GM23338 (cell line): Measurements from ENCODE around the gene CIAO2A. TPM values are rescaled to one million over a fixed set of nuclear protein-coding genes. Genes with fewer than 3 reads are reported as not detected.

Source experiments
- ATAC-seq: fragments of 200-7000 bp; cut with Tn5 transposase; 3 replicates; pipeline ENCODE4 v1.9.1; 2020
- DNase-seq: peaks from one replicate; pipeline ENCODE4 v3.0.0-alpha.2; 2015; ENCODE audit warnings: low spot score
- H2AFZ ChIP-seq: fragments of 200-600 bp; sonication (generic); 2 replicates; pipeline ENCODE4 v1.8.0; 2016; ENCODE audit warnings: antibody characterized with exemption, mild to moderate bottlenecking, moderate library complexity
- H3F3A ChIP-seq: fragments of 200-600 bp; sonication (generic); replicated peaks from 2 replicates; pipeline ENCODE4 v1.8.0; 2017; ENCODE audit warnings: antibody characterized with exemption, mixed run types, low read depth
- H3K27ac ChIP-seq: fragments of 200-600 bp; sonication (generic); 2 replicates; pipeline ENCODE4 v1.6.1; 2016; ENCODE audit warnings: low read depth
- H3K27me3 ChIP-seq: fragments of 200-600 bp; sonication (generic); 2 replicates; pipeline ENCODE4 v1.8.0; 2016; ENCODE audit warnings: mild to moderate bottlenecking, mixed run types, moderate library complexity; ENCODE audit not compliant: insufficient read depth
- H3K36me3 ChIP-seq: fragments of 200-600 bp; sonication (generic); 2 replicates; pipeline ENCODE4 v1.8.0; 2016; ENCODE audit warnings: mild to moderate bottlenecking; ENCODE audit not compliant: insufficient read depth
- H3K4me1 ChIP-seq: fragments of 200-600 bp; sonication (generic); 2 replicates; pipeline ENCODE4 v1.8.0; 2016; ENCODE audit warnings: mild to moderate bottlenecking, moderate library complexity; ENCODE audit not compliant: insufficient read depth
- H3K4me2 ChIP-seq: fragments of 200-600 bp; sonication (generic); 2 replicates; pipeline ENCODE4 v1.7.1; 2017; ENCODE audit warnings: mixed run types
- H3K4me3 ChIP-seq: fragments of 200-600 bp; sonication (generic); 2 replicates; pipeline ENCODE4 v1.6.1; 2016; ENCODE audit warnings: mixed run types
- H3K79me2 ChIP-seq: fragments of 200-600 bp; sonication (generic); replicated peaks from 2 replicates; pipeline ENCODE4 v1.8.0; 2017; ENCODE audit warnings: mild to moderate bottlenecking; ENCODE audit not compliant: insufficient read depth
- H3K9me2 ChIP-seq: fragments of 200-600 bp; sonication (generic); 2 replicates; pipeline ENCODE4 v1.8.0; 2017; ENCODE audit not compliant: insufficient read depth
- H4K20me1 ChIP-seq: fragments of 200-600 bp; sonication (generic); replicated peaks from 2 replicates; pipeline ENCODE4 v1.8.0; 2017; ENCODE audit warnings: mild to moderate bottlenecking; ENCODE audit not compliant: insufficient read depth
- H3K27ac Mint-ChIP-seq: 2 replicates; pipeline ENCODE4 v1.8.0; 2020; ENCODE audit warnings: inconsistent platforms, mild to moderate bottlenecking, moderate library complexity, mixed read lengths
- H3K27me3 Mint-ChIP-seq: 3 replicates; pipeline ENCODE4 v1.8.0; 2022; ENCODE audit warnings: low read depth, mild to moderate bottlenecking, moderate library complexity, mixed read lengths, inconsistent platforms; ENCODE audit not compliant: insufficient read depth, poor library complexity
- H3K36me3 Mint-ChIP-seq: 3 replicates; pipeline ENCODE4 v1.8.0; 2021; ENCODE audit warnings: low read depth, mild to moderate bottlenecking, inconsistent platforms, moderate library complexity, mixed read lengths
- H3K4me1 Mint-ChIP-seq: 3 replicates; pipeline ENCODE4 v1.8.0; 2020; ENCODE audit warnings: mild to moderate bottlenecking, inconsistent platforms, mixed read lengths
- H3K4me3 Mint-ChIP-seq: 3 replicates; pipeline ENCODE4 v1.8.0; 2021; ENCODE audit warnings: moderate library complexity, mild to moderate bottlenecking, inconsistent platforms, mixed read lengths
- H3K9me3 Mint-ChIP-seq: 3 replicates; pipeline ENCODE4 v1.8.0; 2020; ENCODE audit warnings: moderate library complexity, mild to moderate bottlenecking, inconsistent platforms, mixed read lengths
- CREB1 ChIP-seq: fragments of 250-450 bp; sonication (Bioruptor Pico); IDR thresholded peaks from 2 replicates; pipeline ENCODE4 v1.5.0; 2020; ENCODE audit warnings: low read depth, mild to moderate bottlenecking, moderate library complexity
- EZH2 ChIP-seq: fragments of 200-600 bp; sonication (generic); IDR thresholded peaks from one replicate; pipeline ENCODE4 v1.8.0; 2017; ENCODE audit warnings: antibody characterized with exemption, mild to moderate bottlenecking, low read depth; ENCODE audit not compliant: unreplicated experiment
- EZH2phosphoT487 ChIP-seq: fragments of 200-600 bp; sonication (generic); IDR thresholded peaks from one replicate; pipeline ENCODE4 v1.8.1; 2018; ENCODE audit warnings: antibody characterized with exemption; ENCODE audit not compliant: unreplicated experiment
- NANOG ChIP-seq: IDR thresholded peaks from 2 replicates; pipeline ENCODE4 v1.6.1; 2016; ENCODE audit warnings: antibody characterized with exemption, borderline replicate concordance
- POLR2AphosphoS5 ChIP-seq: IDR thresholded peaks from 2 replicates; pipeline ENCODE4 v1.6.1; 2016; ENCODE audit warnings: antibody characterized with exemption, low read depth
- ZNF114 ChIP-seq: fragments of 250-450 bp; sonication (Bioruptor Pico); IDR thresholded peaks from 2 replicates; pipeline ENCODE4 v1.5.0; 2020; ENCODE audit warnings: mild to moderate bottlenecking, moderate library complexity
- polyA plus RNA-seq: library from polyadenylated mRNA; unstranded; fragments of >200 nt; fragmentation: Nextera tagmentation; extraction: Ambion mirVana; gene quantifications from 2 replicates; pipeline ENCODE4 v1.2.1, GENCODE V29; 2016
- total RNA-seq: library from RNA; depleted of rRNA; stranded (reverse); fragments of >200 nt; shearing (Covaris generic); gene quantifications from 2 replicates; pipeline ENCODE4 v1.2.3, GENCODE V29; 2014
- TF ChIP-seq, protein P1 (sequence below), 2 experiments: fragments of 200-600 bp in 1 of 2; sonication (generic) in 1 of 2; conservative IDR thresholded peaks; 2 replicates each; pipeline versions ENCODE4 v1.5.1 to v1.6.1; 2016 to 2017; ENCODE audit warnings: antibody characterized with exemption in 2 of 2, low read depth in 2 of 2, mild to moderate bottlenecking in 2 of 2, moderate library complexity in 1 of 2
- TF ChIP-seq, protein P2 (sequence below): IDR thresholded peaks from 2 replicates; pipeline ENCODE4 v1.6.1; 2016; ENCODE audit warnings: antibody characterized with exemption

Gene CIAO2A
- total and polyA plus RNA-seq, 2 experiments from 2014 or later, result 132 to 318 TPM

DNA sequence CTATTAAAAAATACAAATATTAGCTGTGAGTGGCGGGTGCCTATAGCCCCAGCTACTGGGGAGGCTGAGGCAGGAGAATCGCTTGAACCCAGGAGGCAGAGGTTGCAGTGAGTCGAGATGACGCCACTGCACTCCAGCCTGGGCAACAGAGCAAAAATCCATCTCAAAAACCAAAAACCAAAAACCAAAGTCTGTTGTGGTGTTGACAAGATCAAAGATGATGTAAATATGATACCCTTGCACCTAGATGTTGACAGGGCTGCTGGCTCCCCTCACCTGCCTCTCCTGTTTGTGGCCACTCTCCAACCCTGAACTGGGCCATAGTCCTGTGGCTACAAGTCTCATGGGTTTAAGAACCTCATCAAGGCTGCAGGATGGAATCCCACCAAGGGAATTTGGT lies 63.5 kb downstream of the CIAO2A start:
- no peak overlapping the region for H3K4me3 ChIP-seq
- peaks cover 5% of the 10 kb centered on the region for H3K27me3 Mint-ChIP-seq
- H3K27me3 ChIP-seq, result no peaks in the 10 kb centered on the region
- H3K79me2 ChIP-seq, result no peaks in the 10 kb centered on the region
- 0 out of 3 replicates have a peak, but pooled peaks cover 5% of the 10 kb centered on the region for H3K4me1 Mint-ChIP-seq
- H3K36me3 Mint-ChIP-seq, result no peaks in the 10 kb centered on the region
- H3K4me3 Mint-ChIP-seq, result no peak overlapping the region
- H4K20me1 ChIP-seq, result no peaks in the 10 kb centered on the region
- H3K9me3 Mint-ChIP-seq, result no peaks in the 10 kb centered on the region
- H2AFZ ChIP-seq, result no peak overlapping the region
- TF ChIP-seq ZNF114 (CRISPR knock-in tag) (no peak), EZH2phosphoT487 (no peak), EZH2 (no peak), CREB1 (CRISPR knock-in tag) (no peak)
- ATAC-seq, result no peak
- no peaks in the 10 kb centered on the region for H3K9me2 ChIP-seq
- no peak for DNase-seq
- H3K4me1 ChIP-seq, result no peaks in the 10 kb centered on the region
- H3F3A ChIP-seq, result no peaks in the 10 kb centered on the region
- H3K27ac ChIP-seq, result no peak overlapping the region
- H3K27ac Mint-ChIP-seq, result no peak overlapping the region
- H3K4me2 ChIP-seq, result no peak overlapping the region
- no peaks in the 10 kb centered on the region for H3K36me3 ChIP-seq

DNA sequence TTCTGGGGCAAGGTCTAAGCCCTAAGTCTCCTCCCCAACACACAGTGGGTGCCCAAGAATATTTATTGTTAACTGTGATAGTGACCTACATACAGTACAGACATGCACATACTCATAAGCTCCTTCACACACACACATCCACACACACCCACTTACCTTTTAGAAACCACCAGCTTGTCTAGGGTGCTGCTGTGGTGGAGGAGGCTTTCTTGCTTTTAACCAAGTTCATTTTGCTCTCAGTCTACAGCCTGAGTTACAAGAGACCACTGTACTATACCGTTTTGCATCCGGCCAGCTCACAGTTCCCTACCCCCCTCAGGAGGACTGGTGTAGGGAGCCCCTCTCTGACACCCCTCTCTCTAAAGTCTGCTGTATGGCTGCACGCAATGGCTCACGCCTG lies 64.0 kb downstream of the CIAO2A start:
- H3K4me3 Mint-ChIP-seq, result no peak overlapping the region
- H3K79me2 ChIP-seq, result no peaks in the 10 kb centered on the region
- H3F3A ChIP-seq, result no peaks in the 10 kb centered on the region
- no peak overlapping the region for H2AFZ ChIP-seq
- H3K27ac Mint-ChIP-seq, result no peak overlapping the region
- H3K9me2 ChIP-seq, result no peaks in the 10 kb centered on the region
- TF ChIP-seq NANOG, result no peak
- TF ChIP-seq, protein P1, sequence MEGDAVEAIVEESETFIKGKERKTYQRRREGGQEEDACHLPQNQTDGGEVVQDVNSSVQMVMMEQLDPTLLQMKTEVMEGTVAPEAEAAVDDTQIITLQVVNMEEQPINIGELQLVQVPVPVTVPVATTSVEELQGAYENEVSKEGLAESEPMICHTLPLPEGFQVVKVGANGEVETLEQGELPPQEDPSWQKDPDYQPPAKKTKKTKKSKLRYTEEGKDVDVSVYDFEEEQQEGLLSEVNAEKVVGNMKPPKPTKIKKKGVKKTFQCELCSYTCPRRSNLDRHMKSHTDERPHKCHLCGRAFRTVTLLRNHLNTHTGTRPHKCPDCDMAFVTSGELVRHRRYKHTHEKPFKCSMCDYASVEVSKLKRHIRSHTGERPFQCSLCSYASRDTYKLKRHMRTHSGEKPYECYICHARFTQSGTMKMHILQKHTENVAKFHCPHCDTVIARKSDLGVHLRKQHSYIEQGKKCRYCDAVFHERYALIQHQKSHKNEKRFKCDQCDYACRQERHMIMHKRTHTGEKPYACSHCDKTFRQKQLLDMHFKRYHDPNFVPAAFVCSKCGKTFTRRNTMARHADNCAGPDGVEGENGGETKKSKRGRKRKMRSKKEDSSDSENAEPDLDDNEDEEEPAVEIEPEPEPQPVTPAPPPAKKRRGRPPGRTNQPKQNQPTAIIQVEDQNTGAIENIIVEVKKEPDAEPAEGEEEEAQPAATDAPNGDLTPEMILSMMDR (conservative IDR thresholded peaks at IDR 0.05; ENCODE audit: low read depth in 2 of 2), result no peak
- TF ChIP-seq, protein P2, sequence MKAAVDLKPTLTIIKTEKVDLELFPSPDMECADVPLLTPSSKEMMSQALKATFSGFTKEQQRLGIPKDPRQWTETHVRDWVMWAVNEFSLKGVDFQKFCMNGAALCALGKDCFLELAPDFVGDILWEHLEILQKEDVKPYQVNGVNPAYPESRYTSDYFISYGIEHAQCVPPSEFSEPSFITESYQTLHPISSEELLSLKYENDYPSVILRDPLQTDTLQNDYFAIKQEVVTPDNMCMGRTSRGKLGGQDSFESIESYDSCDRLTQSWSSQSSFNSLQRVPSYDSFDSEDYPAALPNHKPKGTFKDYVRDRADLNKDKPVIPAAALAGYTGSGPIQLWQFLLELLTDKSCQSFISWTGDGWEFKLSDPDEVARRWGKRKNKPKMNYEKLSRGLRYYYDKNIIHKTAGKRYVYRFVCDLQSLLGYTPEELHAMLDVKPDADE, result no peak
- TF ChIP-seq ZNF114 (CRISPR knock-in tag), result no peak
- no peak for TF ChIP-seq POLR2AphosphoS5
- no peak overlapping the region for H3K4me2 ChIP-seq
- ATAC-seq, result no peak
- DNase-seq, result no peak
- H3K27ac ChIP-seq, result no peak overlapping the region
- peaks cover 5% of the 10 kb centered on the region for H3K27me3 Mint-ChIP-seq
- H3K4me3 ChIP-seq, result no peak overlapping the region
- no peaks in the 10 kb centered on the region for H3K36me3 ChIP-seq
- H3K4me1 Mint-ChIP-seq, result peaks cover 7% of the 10 kb centered on the region
- H3K4me1 ChIP-seq, result peaks cover under 1% of the 10 kb centered on the region; the same call in 1 of the 2 replicates
- H4K20me1 ChIP-seq, result no peaks in the 10 kb centered on the region
- H3K27me3 ChIP-seq, result no peaks in the 10 kb centered on the region
- H3K9me3 Mint-ChIP-seq, result no peaks in the 10 kb centered on the region
- H3K36me3 Mint-ChIP-seq, result no peaks in the 10 kb centered on the region

DNA sequence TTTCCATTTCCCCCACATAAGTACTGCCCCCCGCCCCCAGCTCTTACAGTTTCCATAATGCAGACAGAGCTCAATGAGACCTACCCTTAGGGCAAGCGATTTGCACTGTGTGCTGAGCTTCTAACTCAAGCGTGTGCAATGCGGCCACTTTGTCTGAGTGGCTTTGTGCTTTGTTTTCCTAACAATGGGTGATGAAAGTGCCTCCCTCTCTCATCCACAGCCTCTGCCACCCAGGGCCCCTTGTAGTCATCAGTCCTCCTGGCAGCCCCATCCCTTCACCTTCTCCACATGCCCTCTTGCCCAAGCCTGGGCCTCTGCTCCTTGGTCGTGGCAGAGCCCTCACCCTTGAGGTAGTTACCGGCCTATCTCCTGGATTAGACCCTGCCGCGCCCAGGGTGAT lies 64.5 kb downstream of the CIAO2A start:
- Histone ChIP-seq H4K20me1 (no peaks in the 10 kb centered on the region), H3K27ac (no peak overlapping the region), H2AFZ (no peak overlapping the region), H3K36me3 (no peaks in the 10 kb centered on the region), H3K27me3 (no peaks in the 10 kb centered on the region), H3K4me1 (peaks cover 5% of the 10 kb centered on the region), H3F3A (no peaks in the 10 kb centered on the region), H3K9me2 (0 out of 2 replicates have a peak, but pooled peaks cover 4% of the 10 kb centered on the region), H3K79me2 (no peaks in the 10 kb centered on the region), H3K4me3 (no peak overlapping the region), H3K4me2 (no peak overlapping the region)
- H3K4me3 Mint-ChIP-seq, result no peak overlapping the region
- peaks cover 5% of the 10 kb centered on the region for H3K27me3 Mint-ChIP-seq
- DNase-seq (no peak), ATAC-seq (no peak)
- H3K27ac Mint-ChIP-seq, result 0 out of 2 replicates have a peak overlapping the region, but pooled peaks have one; percentile 30
- no peaks in the 10 kb centered on the region for H3K36me3 Mint-ChIP-seq
- H3K9me3 Mint-ChIP-seq, result no peaks in the 10 kb centered on the region
- H3K4me1 Mint-ChIP-seq, result peaks cover 13% of the 10 kb centered on the region
- TF ChIP-seq, protein P1 (conservative IDR thresholded peaks at IDR 0.05; ENCODE audit: low read depth in 2 of 2), result no peak
- TF ChIP-seq EZH2phosphoT487, result no peak
